HG03280 (cell line): ENCODE results near the gene ARPP19.
"Not testable (repeated sequence)": the region's sequence is repeated elsewhere in the genome, so short reads cannot be mapped to it uniquely, and the experiment has no call there.

ENCODE experiments used
- ATAC-seq: cut with Tn5 transposase; IDR thresholded peaks from one replicate; pipeline ENCODE4 v1.9.1; 2021; ENCODE audit warnings: mild to moderate bottlenecking, moderate library complexity; ENCODE audit not compliant: unreplicated experiment

Gene ARPP19

DNA sequence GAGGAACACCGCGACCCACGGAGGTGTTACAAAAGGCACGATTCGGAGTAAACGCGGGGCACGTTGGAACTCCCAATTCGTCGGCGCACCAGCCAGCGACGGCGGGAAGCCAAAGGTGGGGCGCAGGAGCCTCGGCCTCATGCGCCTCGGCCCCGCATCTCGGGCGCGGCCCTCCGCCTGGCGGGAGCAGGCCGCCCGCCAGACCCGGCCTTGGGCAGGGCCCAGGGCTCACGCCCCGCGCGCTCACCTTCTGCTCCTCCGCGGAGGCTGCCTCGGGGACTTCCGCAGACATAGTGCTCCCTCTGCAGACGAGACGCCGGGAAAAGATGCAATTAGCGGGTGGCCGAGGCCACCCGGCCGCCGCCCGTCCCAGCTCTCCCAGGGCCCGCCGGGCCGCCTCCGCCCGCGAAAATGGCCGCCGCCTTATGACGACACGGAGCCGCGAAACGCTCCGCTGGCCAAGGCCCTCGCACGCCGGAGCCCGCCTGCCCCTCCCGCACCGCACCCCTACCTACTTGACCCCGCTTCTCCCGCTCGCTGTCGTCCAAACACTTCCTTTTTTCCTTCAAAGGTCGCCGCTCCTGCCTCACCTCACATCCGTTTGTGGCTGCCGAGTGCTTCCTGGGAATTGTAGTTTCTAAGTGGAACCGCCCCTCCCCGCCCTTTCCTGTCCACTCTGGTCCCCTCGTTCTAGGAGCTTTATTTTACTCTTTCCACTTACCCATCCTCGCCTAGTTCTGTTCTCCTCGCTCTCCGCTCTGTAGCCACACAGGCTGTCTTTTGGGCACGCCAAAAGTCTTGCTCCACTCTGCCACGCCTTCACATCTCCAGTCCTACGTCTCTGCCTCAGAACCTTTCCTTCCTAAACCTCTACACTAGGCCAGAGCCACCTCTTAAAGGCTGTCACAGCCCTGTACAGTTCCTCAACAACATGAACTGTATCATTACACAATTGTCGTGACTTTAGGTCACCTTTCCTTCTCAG, at the start of gene ARPP19:
Gene ARPP19 (minus strand): TSS at position 430 of the 985 bp plus-strand sequence. CDS start 138 bp downstream, at position 292.
- peak; percentile 66 for ATAC-seq

DNA sequence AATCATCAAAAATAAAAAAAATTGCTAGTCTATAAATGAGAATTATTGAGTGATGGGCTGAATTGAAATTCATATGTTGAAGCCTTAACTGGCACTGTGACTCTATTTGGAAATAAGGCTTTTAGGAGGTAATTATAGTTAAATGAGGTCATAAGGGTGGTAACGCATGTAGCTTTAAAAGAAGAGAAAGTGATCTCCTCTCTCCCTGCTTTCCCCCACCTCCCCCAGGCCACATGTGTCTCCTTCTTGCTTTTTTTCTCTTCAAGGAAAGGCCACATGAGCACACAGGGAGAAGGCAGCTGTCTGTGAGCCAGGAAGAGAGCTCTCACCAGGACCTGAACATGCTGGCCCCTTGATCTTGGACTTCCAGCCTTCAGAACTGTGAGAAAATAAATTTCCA, 48.2 kb upstream of the ARPP19 start:
- ATAC-seq, result no peak

DNA sequence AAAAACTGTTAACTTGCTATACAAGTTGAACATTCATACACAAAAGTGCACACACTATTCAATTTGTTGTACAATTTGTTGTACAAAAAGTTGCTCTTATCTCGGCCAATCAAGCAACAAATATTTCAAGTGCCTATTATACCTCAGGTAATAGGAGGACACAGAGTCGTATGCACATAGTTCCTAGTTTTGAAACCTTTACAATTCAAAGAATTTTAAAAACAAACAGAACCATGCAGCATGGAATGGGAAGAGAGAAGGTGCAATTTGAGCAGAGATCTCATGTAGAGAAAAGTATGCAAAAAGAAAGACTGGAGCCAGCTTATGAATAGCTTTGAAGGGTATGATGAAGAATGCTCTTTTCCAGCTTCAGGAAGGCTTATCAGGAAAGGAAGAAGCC, 46.5 kb upstream of the ARPP19 start:
- ATAC-seq, result no peak

- ATAC-seq, result no peak
These were observed 40.8 kb upstream of the ARPP19 start for GRCh38 chr15:52609593-52609992.

- no peak for ATAC-seq
These were observed 15.6 kb upstream of the ARPP19 start for GRCh38 chr15:52584414-52584813.

DNA sequence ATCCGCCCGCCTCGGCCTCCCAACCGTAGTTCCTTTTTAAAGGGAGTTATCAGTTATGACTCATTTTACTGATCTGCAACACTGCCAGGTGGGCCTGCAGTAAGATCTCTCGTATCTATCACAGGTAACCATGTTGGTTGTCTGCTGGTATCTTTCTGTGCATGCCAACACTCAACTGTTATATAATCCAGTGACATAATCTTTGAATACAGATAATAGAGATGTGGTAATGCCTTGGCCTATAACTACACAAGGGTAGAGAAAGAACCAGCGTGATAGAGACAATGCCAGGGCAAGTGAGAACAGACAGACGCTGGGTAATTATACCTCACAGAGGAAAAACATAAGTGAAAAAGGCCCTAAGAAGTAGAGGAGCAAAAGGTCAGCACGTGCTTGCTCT, 11.0 kb upstream of the ARPP19 start:
- no peak for ATAC-seq

- no peak for ATAC-seq
These were observed 7.9 kb upstream of the ARPP19 start for GRCh38 chr15:52576692-52577091.

GRCh38 chr15:52575573-52575972, 6.7 kb upstream of the ARPP19 start:
- ATAC-seq, result not testable (repeated sequence)

- ATAC-seq, result no peak
These were observed 6.2 kb upstream of the ARPP19 start for GRCh38 chr15:52575072-52575471.

DNA sequence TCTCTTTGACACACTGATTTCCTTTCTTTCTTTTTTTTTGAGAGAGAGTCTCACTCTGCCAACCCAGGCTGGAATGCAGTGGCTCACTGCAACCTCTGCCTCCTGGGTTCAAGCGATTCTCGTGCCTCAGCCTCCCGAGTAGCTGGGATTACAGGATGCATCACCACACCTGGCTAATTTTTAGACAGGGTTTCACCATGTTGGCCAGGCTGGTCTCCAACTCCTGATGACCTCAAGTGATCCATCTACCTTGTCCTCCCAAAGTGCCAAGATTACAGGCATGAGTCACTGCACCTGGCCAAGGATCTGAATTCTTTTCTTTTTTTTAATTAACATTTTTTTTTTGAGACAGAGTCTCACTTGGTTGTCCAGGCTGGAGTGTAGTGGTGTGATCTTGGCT, 5.8 kb upstream of the ARPP19 start:
- not testable (repeated sequence) for ATAC-seq

DNA sequence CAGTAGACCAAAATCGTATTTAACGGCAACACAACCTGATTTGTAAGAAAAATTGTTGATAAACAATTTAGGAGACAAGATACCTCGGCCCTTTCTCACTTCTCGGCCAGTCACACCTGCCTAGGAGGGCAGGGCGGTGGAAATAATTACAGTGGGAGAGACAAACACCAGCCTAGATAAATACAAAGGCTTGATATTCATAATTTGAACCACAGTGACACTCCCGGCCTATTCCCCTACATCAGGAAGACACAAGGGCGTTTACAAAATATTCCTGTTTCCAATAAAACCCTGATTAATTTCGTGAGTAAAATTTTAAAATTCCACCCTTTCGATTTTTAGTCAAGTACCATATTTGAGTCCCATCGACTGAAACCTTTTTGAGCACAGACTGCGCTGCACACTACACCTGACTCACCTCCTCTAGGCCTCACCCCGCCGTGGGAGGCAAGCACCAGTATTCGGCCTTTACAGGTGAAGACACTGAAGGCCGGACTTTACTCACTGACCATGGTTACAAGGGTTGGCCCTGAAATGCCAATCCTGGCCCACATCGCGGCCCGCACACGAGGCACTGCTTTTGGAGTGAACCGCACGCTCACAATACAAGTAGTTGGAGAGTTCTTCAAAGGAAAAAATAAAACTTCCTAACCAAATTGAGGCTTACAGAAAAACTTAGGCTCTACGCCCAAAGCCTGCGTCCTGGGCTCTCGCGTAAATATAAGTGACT, 794 bp downstream of the ARPP19 start:
- peak; percentile 9 for ATAC-seq

- no peak for ATAC-seq
These were observed 1.9 kb downstream of the ARPP19 start for GRCh38 chr15:52566889-52567288.

DNA sequence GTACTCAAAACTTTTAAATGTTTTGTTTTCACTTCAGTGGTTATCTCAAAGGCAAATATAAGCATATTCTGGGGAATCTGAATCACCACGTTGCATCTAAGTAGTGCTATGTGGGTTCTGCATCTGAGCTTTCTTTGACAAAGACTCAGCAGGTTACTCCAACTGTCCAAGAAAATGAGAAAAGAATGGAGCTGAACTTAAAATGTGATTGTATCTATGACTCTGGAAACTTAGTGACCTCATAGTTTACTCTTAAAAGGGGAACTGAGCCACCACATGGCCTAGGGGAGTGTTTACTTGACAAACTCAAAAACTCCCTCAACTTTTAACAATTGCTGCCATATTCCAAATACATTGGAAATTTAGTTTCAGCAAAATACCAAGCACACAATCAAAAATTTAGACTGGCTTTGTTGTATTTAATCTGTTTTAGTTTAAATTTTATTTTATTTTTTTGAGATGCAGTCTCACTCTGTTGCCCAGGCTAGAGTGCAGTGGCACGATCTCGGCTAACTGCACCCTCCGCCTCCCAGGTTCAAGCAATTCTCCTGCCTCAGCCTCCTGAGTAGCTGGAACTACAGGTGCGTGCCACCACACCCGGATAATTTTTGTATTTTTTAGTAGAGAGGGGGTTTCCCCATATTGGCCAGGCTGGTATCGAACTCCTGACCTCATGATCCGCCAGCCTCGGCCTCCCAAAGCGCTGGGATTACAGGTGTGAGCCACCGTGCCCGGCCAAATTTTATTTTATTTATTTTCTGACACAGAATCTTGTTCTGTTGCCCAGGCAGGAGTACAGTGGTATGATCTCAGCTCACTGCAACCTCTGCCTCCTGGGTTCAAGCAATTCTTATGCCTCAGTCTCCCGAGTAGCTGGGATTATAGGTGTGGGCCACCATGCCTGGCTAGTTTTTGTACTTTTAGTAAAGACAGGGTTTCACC, 3.1 kb downstream of the ARPP19 start:
- peak; percentile 43 for ATAC-seq

DNA sequence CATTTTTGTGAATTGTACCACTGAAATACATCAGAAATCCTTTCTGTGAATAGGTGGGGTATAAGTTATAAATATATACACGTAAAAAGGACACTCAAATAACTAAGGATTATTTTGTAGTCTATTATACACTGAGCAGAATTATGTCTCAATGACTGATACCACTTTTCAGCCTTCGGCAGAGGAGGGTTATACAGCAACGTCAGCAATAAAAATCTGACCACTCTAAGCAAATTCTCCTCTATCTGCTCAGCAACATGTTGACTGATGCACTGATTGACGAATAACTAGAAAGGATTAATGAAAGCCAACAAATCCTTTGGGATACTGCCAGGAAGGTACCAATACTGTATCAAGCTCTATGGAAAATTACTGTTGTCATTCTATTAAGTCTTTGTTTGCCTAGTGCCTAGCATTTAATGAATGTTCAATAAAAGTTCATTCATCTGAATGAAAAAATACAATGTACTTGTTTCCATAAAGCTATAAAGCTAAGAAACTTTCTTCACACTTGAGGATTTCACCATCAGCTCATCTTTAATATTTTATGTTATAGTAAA, 5.2 kb downstream of the ARPP19 start:
- ATAC-seq, result no peak

- no peak for ATAC-seq
These were observed 9.3 kb downstream of the ARPP19 start for GRCh38 chr15:52559575-52559974.

DNA sequence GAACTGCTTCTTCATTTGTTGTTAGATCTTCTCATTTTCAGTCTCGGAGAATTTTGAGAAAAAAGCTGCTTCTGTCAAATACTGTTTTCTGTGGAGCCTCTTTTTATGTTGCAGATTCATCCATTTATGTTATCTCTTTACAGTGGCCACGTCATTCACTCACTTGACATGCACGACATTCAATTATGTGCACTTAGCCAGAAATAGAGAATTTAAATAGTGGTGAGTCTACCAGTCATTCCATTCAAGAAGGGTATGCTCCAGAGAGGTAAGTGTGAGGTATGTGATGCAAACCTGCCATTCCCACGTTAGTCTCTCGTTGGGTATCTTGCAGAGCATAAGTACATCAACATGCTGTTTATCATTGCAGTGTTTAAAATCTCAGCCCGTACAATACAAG, 9.8 kb downstream of the ARPP19 start:
- no peak for ATAC-seq

DNA sequence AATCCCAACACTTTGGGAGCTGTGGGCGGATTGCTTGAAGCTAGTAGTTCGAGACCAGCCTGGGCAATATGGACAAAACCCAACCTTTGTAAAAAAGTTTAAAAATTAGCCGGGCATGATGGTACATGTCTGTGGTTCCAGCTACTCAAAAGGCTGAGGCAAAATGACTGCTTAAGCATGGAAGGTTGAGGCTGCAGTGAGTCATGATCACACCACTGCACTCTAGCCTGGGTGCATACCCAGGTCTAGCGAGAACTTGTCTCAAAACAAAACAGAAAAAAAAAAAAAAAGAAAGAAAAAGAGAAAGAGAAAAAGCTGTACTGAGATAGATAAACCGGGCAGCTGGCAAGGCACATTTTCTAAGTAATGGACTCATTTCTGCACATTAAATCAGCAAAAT, 10.6 kb downstream of the ARPP19 start:
- peak; percentile 78 for ATAC-seq

- ATAC-seq, result no peak
These were observed 11.6 kb downstream of the ARPP19 start for GRCh38 chr15:52557274-52557641.

- no peak for ATAC-seq
These were observed 12.1 kb downstream of the ARPP19 start for GRCh38 chr15:52556524-52557273.

DNA sequence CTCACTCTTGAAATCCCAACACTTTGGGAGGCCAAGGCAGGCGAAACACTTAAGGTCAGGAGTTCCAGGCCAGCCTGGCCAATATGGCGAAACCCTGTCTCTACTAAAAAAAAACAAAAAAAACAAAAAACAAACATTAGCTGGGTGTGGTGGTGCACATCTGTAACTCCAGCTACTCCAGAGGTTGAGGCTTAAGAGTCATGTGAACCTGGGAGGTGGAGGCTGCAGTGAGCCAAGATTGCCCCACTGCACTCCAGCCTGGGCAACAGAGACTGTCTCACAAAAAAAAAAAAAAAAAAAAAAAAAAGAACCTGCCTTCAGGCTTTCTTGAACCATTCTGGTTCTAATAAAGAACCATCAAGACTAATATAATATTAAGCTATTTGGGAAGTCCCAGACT, 16.5 kb downstream of the ARPP19 start:
- no peak for ATAC-seq
